Uterus (tissue), 4 donors: ENCODE data around the gene ZFPM1. TPM values are rescaled to one million over a fixed set of nuclear protein-coding genes. Genes with fewer than 3 reads are reported as not detected.

ENCODE experiments used
- DNase-seq, 2 donors: peaks; one replicate each; pipeline ENCODE4 v3.0.0-alpha.2; 2019 to 2020
- H3K27ac ChIP-seq, 2 donors: fragments of 200-600 bp; sonication (generic); 1 replicate in 1 of 2; 2 replicates in 1 of 2; pipeline ENCODE4 v1.5.1; 2016 to 2018
- H3K27me3 ChIP-seq, 2 donors: fragments of 200-600 bp; sonication (generic); one replicate each; pipeline ENCODE4 v1.5.1; 2018 to 2019; ENCODE audit warnings: control low read depth in 1 of 2
- H3K36me3 ChIP-seq, 2 donors: fragments of 200-600 bp; sonication (generic); one replicate each; pipeline ENCODE4 v1.5.1; 2019; ENCODE audit warnings: control low read depth in 1 of 2
- H3K4me1 ChIP-seq, 2 donors: fragments of 200-600 bp; sonication (generic); one replicate each; pipeline ENCODE4 v1.5.1; 2018 to 2019; ENCODE audit warnings: control low read depth in 1 of 2
- H3K4me3 ChIP-seq, 2 donors: fragments of 200-600 bp; sonication (generic); 1 replicate in 1 of 2; 2 replicates in 1 of 2; pipeline ENCODE4 v1.5.1; 2018 to 2019; ENCODE audit warnings: mild to moderate bottlenecking in 1 of 2
- H3K9me3 ChIP-seq, 2 donors: fragments of 200-600 bp; sonication (generic); one replicate each; pipeline ENCODE4 v1.5.1; 2019; ENCODE audit warnings: control low read depth in 1 of 2
- CTCF ChIP-seq, 4 experiments: fragments of 200-600 bp in 2 of 4; fragments of 450-650 bp in 2 of 4; sonication (generic) in 2 of 4; IDR thresholded peaks; one replicate each; pipeline ENCODE4 v1.5.1; 2016 to 2019; ENCODE audit warnings: antibody characterized with exemption in 4 of 4, mild to moderate bottlenecking in 2 of 4, moderate library complexity in 1 of 4
- POLR2A ChIP-seq, 2 donors: fragments of 450-650 bp; IDR thresholded peaks; one replicate each; pipeline ENCODE4 v1.6.1; 2016; ENCODE audit warnings: antibody characterized with exemption in 2 of 2, mild to moderate bottlenecking in 1 of 2, moderate library complexity in 1 of 2
- intact Hi-C: fragments of 100-400 bp; cut with DNase I; formaldehyde crosslinking; loops from one replicate; pipeline ENCODE4 v1.15.1; 2023; ENCODE audit warnings: low total_unique reads
- total RNA-seq, 4 donors: library from RNA; depleted of rRNA in 3 of 4; stranded (reverse); fragments of >200 nt in 3 of 4; gene quantifications; one replicate each; pipeline versions ENCODE4 v1.1.0 to v1.2.4, GENCODE V29; 2014 to 2023
- donor health status: DM: yes; HTN: yes; CAD: no.

Gene ZFPM1
- total RNA-seq, 4 donors from 2014 or later = under 0.01 to 6.9 (median 0.77) TPM

DNA sequence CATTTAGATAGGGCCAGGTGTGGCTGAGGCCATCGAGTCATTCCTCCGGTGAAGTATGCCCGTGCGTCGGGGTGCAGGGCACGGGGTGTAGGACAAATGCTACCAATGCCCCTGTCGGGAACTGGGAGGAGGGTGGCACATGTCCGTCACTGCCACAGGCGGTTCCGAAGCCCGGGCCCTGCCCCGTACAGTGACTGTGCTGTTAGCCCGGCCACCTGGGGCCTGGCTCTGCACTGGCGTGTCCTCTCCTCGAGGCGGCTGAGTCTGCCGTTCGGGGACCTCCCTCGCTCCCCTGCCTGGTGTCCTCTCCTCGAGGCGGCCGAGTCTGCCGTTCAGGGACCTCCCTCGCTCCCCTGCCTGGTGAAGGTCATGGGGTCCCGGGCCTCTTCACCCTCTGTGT lies 7.0 kb upstream of the ZFPM1 start:
- Histone ChIP-seq H3K4me3 (no peak overlapping the region), H3K27ac (no peak overlapping the region), H3K36me3 (no peaks in the 10 kb centered on the region), H3K27me3 (no peaks in the 10 kb centered on the region), H3K4me1 (peaks cover 0 to 3% of the 10 kb centered on the region in 2 donors), H3K9me3 (no peaks in the 10 kb centered on the region)
- no peak for DNase-seq
- intact Hi-C loops = loop anchor here (10.0 kb wide), 1 partner anchor 79 kb away; no protein-coding TSS in a partner anchor
- TF ChIP-seq POLR2A (IDR thresholded peaks at IDR 0.05) (no peak), CTCF (IDR thresholded peaks at IDR 0.05) (no peak)

DNA sequence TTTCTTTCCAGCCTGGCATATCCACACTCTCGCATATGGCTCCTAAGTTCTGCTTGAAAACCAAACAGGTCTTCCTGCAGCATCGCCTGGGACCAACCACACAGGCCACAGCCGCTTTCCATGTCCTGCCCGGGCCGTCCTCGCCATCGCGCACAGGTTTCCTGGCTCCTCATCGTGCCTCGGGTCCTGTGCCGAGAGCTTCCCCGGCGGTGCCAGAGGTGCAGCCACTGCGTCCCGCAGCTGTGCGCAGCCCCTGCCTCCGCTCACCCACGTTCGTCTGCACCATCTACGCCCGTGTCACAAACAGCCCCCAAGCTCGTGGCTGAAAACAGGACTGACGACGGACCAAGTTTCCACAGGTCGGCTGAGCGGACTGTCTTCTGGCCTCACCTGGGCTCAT lies 6.3 kb upstream of the ZFPM1 start:
- intact Hi-C loops = loop anchor here (10.0 kb wide), 1 partner anchor 78 kb away; no protein-coding TSS in a partner anchor

GRCh38 chr16:88447881-88448280 lies 5.2 kb upstream of the ZFPM1 start:
- Histone ChIP-seq H3K4me1 (peaks cover 0 to 3% of the 10 kb centered on the region in 2 donors), H3K4me3 (no peak overlapping the region), H3K27me3 (no peaks in the 10 kb centered on the region), H3K27ac (no peak overlapping the region), H3K36me3 (no peaks in the 10 kb centered on the region), H3K9me3 (no peaks in the 10 kb centered on the region)
- intact Hi-C loops = loop anchor here (10.0 kb wide), 1 partner anchor 77 kb away; no protein-coding TSS in a partner anchor
- no peak for DNase-seq
- TF ChIP-seq CTCF (IDR thresholded peaks at IDR 0.05) (no peak), POLR2A (IDR thresholded peaks at IDR 0.05) (no peak)

More for the DNA sequence above, 6.3 kb upstream of the ZFPM1 start:
- Histone ChIP-seq H3K27ac (no peak overlapping the region), H3K4me3 (no peak overlapping the region), H3K36me3 (no peaks in the 10 kb centered on the region), H3K4me1 (peaks cover 0 to 3% of the 10 kb centered on the region in 2 donors), H3K9me3 (no peaks in the 10 kb centered on the region), H3K27me3 (no peaks in the 10 kb centered on the region)
- no peak for DNase-seq
- TF ChIP-seq POLR2A (IDR thresholded peaks at IDR 0.05) (no peak), CTCF (IDR thresholded peaks at IDR 0.05) (no peak)

DNA sequence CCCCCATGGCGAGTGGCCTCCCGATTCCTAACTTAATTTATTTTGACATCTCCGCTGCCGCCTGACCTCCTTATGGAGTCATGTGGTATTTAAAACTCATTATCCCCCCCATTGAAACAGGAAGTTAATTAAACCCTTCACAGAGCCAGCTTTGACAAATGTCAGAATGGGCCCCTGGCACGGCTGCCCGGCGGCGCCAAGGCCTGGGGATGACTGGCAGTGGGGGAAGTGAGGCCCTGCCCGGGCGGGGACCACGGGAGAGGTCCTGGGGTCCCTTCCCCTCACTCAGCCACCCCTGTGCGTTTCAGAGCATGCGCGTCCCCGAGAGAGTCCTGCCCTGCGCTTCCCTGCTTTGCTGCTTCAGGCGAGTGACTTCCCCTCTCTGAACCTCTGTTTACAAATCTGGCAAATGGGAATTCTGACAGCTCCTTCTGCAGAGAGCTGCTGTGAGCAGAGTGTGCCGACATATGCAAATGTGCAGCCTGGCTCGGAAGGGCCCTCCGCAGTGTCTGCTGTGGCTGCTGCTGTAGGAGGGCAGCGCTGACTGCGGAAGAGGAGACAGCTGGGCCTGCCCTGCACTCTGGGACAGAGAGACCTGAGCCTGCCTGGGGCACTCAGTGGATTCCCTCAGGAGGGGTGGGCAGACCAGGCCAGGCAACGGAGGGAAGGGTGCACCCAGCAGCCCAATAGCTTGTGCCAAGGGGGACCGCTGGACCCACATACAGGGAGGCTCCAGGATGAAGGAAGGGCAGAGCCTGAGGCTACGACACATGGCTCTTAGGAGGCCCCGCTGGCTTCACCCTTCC lies 4.4 kb upstream of the ZFPM1 start:
- Histone ChIP-seq H3K27me3 (no peaks in the 10 kb centered on the region), H3K4me3 (no peak overlapping the region), H3K36me3 (no peaks in the 10 kb centered on the region), H3K4me1 (peaks cover 0 to 2% of the 10 kb centered on the region in 2 donors), H3K27ac (no peak overlapping the region), H3K9me3 (no peaks in the 10 kb centered on the region)
- TF ChIP-seq POLR2A (IDR thresholded peaks at IDR 0.05) (no peak), CTCF (IDR thresholded peaks at IDR 0.05) (no peak)
- intact Hi-C loops = loop anchor here (10.0 kb wide), 1 partner anchor 76 kb away; no protein-coding TSS in a partner anchor
- DNase-seq = no peak

DNA sequence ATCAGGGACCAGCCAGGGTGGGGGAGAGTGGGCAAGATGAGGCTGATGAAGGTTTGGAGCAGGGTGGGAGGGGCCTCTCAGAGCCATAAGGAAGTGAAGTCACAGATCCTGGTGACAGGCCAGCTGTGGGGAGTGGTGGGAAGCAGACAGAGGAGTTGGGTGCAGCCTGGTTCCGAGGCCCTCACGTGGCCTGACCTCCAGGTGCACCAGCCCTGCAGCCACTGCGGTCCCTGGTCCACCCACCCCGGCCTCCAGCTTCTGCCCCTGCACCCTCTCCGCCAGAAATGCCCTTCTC lies 3.9 kb upstream of the ZFPM1 start:
- no peaks in the 10 kb centered on the region for H3K36me3 ChIP-seq
- no peak overlapping the region for H3K27ac ChIP-seq
- no peaks in the 10 kb centered on the region for H3K27me3 ChIP-seq
- no peaks in the 10 kb centered on the region for H3K9me3 ChIP-seq
- TF ChIP-seq CTCF (IDR thresholded peaks at IDR 0.05) = no peak
- no peak for TF ChIP-seq POLR2A (IDR thresholded peaks at IDR 0.05)
- intact Hi-C loops = loop anchor here (10.0 kb wide), 1 partner anchor 76 kb away; no protein-coding TSS in a partner anchor
- no peak for DNase-seq
- H3K4me3 ChIP-seq = no peak overlapping the region
- peaks cover 0 to 7% of the 10 kb centered on the region in 2 donors for H3K4me1 ChIP-seq
